GM19240 (cell line): ENCODE measurements around the gene CHRNA3.

Experiments used
- DNase-seq: peaks from one replicate; pipeline ENCODE4 v3.0.0; 2011; ENCODE audit warnings: low spot score; ENCODE audit not compliant: insufficient read length

CHRNA3 gene

DNA sequence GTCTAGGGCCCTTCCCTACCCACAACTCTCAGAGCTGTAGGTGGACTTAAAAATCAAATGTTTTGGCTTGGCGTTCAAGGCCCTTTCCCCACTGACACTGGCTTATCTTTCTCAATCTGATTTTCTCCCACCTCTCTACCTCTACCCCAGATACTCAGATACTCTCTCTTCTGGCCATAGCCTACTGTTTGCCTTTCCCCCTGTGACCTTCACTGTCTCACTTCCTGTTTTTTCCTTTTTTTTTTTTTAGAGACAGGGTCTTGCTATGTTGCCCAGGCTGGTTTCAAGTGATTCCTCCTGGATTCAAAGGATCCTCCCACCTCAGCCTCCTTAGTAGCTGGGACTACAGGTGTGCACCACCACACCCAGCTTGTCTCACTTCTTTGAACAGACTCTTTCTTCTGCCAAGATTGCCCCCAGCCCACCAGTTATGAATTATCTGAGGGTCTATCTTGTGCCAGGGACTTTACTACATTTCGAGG is 15.6 kb upstream of the CHRNA3 start:
- no peak for DNase-seq

DNA sequence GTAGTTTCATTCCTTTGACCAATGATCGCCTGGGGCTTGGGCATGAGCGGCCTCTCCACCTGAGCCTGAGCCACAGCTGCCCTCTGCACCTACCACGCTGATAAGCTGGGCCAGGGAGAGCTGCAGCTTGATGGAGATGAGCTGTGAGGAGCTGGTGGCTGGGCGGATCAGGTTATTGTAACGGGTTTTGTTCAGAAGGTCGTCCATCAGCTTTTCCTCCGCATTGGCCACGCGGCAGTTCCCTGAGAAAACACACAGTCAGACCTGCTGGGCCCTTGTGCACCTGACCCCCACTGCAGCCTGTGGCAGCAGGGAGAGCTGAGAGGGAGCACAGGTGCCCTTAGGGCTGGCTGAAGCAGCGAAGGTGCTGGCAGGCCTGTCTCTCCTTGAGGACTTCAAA is 14.6 kb upstream of the CHRNA3 start:
- DNase-seq, result no peak

DNA sequence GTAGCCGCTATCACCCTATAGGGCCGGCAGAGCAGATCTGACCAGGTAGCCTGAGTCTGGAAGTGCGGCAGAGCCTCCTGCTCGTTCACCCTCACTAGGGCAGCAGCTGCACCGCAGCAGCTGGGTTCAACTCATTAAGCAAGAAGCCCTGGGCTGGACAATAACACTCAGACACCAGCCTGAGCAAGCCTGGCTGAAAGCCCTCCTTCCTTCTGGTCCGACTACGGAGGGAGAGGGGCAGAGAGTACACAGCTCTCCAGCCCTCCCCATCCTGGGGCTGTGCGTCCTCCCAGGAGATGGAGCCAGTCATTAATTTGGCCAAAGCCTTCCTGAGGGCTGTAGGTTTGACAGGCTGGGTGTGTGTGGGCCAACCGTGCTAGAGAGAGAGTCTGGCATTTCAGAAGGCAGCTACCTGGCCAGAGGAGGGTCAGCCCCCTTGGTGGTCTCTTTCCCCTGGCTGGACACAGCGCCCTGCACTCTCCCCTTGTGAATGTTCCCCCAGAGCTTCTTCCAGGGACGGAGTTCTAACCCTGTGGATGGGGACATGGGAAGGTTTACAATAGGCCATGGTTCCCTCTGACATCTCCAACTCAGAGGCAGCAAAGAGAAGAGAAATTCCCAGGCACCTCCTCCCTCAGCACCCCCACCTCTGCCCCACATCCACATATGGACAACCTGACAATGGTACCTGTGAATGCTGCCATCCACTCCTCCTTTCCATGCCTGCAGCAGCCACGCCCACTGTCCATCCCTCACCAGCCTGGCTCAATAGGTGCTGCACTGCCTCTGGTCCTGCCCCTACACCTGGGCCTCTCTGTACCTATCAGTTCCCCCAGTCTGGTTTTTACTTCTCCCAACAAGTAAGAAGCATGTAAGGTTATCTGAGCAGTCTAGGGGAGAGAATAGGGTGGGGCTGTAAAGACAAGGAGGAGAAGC is 13.7 kb upstream of the CHRNA3 start:
- no peak for DNase-seq

- no peak for DNase-seq
Observed at GRCh38 chr15:78633348-78633747, 12.6 kb upstream of the CHRNA3 start.

DNA sequence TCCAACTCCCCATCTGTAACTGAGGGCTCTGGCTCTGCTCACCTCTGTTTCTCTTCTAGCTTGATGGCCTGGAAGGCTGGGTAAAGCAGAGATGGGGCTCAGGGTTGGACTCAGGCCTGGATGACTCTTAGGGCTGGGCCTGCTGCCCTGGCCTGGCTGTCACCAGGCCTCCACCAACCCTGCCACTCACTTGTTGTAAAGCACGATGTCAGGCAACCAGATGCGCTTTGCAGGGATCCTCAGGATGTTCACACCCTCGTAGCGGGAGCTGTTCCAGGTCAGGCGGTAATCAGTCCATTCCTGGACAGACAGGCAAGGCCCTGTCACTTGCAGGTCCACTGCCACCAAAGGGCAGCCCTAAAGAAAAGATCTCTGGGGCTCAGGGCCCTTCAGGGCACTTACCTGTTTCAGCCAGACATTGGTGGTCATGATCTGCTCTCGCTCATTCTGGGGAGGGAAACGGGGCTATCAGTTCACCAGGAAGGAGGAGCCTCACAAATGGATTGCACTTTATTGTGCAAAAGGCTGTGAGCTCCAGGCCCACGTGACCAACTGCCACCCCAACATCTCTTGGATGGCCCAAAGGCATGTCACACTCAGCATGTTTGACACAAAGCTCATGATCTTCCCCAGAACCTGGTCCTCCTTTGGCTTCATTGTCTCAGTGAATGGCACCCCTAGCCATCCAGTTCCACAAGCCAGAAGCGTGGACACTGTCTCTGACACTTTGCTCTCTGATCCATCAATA is 10.3 kb upstream of the CHRNA3 start:
- DNase-seq, result no peak

DNA sequence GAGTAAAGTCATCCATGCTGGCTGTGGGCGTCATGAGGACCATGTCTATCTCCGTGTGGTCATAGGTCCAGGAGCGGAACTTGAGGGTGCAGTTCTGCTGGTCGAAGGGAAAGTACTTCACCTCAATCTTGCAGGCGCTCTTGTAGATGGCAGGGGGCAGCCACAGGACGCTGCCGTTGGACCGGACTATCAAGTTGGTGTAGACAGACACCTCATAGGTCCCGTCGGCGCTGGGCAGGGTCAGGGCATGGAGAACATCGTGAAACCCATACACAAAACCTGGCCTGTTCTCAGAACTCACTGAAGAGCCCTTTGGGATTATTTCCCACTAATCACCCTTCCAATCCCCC is 8.9 kb upstream of the CHRNA3 start:
- DNase-seq, result no peak

DNA sequence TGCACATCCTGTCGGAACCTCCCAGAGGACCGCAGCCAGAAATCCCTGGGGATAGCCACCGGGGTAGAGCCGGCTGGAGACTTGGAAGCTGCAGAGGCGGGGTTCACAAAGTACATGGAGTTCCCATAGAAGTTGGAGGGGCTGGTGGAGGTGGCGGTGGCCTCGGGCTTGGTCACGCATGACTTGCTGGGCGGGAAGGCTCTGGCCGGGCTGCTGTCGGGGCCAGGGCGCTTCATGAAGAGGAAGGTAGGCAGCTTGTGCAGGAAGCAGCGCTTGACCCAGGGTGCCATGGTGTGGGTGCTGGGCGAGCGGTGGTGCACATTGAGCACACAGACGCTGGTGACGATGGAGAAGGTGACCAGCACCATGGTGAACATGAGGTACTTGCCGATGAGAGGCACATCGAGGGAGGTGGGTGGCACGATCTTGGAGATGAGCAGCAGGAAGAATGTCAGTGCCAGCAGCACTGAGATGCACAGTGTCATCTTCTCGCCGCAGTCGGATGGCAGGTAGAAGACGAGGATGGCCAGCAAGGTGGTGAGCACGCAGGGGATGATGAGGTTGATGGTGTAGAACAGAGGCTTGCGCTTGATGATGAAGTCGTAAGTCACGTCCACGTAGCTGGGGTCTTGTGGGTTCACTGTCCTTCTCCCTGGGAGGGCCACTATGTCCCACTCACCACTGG is 8.4 kb upstream of the CHRNA3 start:
- no peak for DNase-seq

DNA sequence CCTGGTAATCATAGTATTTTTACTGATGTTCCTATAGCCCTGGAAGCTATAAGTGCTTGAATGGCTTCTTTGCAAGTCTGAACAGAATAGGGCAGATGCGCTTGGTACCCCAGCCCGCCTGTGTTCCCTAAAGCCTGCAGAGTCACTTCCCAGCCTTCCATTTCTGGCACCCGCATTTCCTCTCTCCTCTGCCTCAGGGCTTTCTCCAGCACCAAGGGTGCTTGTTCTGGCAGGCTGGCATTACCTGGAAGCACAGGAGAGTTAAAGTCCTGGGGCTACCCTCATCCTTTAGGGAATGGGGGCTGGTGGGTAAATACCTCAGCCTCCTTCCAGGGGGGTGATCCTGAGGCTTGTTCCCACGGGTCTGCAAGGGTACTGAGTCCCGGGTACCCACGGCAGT is 7.4 kb upstream of the CHRNA3 start:
- DNase-seq, result no peak

- no peak for DNase-seq
Observed at GRCh38 chr15:78627348-78627747, 6.6 kb upstream of the CHRNA3 start.

- no peak for DNase-seq
Observed at GRCh38 chr15:78626381-78626995, 5.7 kb upstream of the CHRNA3 start.

DNA sequence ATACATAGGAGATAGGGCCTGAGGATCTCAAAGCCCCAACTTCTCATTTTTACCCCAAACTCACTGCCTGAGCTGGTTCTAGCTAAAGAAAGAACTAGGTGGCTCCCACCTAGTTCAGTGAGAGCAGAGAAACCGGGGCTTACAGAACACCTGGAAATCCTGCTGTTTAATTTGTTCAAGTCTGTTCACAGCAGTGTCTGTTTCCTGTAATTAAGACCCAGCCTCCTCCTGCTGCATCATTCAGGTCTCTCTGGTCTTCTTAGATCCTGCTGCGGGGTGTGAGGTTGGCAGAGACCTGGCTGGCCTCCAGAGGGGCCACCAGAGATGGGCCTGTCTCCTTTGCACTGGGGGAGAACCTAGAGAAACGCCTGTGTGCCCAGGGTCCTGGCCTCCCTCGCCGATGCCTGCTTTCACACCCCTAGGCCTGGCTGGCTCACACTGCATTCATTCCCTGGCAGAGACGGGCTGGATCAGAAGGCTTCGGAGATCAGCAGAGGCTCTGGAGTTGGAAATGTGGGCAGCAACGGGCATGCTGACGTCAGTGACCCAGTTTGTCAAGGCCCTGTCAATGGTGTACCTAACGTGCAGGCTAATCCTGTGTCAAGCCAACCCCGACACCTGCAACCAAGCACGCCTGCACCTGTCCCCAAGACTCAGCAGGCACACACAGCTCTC is 4.9 kb upstream of the CHRNA3 start:
- DNase-seq, result no peak

DNA sequence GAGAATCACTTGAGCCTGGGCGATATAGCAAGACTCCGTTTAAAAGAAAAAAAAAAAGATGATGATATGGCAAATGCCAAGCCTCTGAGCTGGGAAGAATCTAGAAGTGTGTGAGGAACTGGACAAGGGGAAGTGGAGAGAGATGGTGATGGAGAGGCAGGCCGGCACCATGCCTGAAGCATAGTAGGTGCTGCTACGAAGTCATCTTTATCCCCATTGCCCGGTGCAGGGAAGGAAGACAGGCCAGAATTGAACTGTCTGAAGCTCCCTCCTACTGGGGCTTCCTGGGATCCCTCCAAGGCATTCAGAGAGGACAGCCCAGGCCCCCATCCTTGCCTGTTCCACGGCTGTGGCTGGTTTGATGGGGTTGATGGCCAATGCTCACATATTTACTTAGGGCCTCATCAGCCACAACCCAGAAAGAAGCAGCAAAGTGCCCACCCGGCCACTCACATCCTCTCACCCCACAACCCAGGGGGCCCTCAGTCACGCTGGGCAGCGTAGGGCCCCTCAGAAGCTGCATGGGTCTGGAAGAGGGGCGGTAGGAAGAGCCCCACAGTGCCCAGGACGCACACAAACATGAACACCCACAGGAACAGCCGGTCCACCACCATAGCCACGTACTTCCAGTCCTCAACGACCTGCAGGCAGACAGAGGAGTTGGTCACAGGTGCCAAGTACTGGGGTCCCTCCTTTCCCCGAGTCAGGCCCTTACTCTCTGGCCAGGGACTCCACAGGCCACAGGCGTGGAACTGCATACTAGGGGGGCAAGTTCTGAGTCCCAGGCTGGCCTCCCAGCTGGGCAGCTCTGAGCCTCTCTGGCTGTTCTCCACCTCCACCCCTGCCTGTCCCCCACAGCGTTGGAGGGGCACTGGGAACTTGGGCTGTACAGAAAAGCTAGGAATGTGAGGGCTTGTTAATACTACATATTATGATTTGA is 4.1 kb upstream of the CHRNA3 start:
- no peak for DNase-seq

DNA sequence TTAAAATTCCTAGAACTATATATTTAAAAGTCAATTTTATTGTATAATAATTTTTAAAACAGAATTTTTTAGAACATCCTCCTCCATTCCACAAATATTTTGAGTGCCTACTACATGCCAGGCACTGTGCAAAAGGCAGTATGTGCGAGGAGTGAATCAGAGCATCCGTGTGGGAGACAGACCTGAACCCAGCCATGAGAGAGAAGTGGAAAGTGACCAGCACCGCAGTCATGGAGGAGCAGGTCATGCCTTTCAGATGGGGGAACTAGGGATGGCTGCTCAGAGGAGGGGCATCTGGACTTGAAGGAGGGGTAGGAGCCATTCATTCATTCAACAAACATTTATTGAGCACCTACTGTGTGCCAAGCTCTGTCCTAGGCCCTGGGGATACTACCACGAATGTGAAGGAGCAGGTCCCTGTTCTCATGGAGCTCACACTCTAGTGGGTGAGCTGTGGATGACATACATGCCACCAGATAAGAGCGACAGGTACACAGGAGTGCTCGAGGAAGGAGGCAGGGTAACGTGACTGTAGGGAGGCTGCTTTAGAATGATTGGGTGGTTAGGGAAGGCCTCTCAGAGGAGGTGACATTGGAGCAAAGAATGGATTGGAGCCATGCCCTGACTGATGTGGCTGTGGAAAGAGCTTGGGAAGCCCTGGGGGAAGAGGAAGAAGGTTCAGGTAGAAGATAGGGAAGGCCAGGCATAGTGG is 3.1 kb upstream of the CHRNA3 start:
- DNase-seq, result no peak

- DNase-seq, result no peak
Observed at GRCh38 chr15:78621810-78622402, 1.1 kb upstream of the CHRNA3 start.

DNA sequence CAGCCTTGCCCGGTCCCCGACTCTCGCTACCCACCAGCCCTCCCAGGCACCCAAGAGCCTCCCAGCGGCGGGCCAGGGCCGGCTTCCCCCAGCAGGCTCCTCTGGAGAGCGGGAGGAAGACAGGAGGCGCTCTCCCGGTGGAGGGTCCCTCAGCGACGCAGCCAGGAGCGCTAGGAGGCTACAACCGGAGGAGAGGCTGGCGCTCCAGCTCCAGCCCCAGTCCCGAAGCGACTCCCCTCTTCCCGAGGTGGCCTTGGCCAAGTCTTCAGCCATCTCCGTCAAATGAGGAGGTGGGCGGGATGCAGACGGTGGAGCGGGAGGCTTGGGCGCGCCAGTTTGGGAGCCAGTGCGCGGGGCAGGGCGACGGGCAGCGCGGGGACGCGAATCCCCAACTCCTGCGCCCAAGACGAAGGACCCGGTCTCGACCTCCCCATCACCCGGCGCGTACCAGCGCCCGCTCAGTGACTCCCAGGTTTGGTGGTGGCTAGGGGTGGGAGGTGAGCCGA is 722 bp downstream of the CHRNA3 start:
- no peak for DNase-seq

DNA sequence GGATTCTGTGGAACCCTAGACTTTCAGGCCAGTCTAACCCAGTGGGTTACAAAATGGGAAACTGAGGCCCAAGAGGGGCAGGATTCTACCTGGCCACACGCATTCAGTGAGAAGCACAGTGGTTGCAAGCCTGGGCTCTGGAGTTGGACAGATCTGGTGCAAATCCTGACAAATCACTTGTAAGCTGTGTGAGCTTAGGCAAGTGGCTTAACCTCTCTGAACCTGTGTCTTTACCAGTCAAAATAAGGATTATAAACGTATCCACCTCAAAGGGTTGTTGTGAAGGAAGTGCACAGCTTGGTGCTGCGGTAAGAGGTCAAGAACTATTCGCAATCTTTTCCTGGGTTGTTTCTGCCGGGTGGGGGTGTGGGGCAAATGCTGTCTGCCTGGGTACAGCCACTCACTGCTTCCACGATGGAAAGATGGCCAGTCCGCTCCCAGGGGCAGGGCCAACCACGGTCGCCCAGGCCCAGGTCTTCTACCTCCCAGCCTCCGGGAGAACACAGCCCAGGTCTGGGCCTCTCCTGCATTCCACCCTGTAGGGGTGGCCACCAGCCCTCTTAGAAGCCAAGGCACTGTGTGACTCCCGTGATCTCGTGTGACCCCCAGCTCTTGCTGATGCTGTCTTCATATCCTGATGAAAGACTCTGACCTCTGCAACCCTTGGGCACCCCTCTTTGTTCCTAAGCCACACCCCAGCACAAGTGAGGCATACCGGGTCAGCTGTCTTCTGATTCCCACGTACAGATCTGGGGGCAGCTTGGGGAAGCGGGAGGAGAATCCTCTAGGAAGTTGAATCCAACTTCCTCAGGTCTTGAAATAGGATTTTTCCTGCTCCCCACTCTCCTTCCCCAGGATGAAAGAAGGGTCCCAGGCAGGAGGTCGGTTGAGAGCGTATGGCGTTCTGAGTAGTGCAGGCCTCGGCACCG is 1.5 kb downstream of the CHRNA3 start:
- DNase-seq, result no peak

GRCh38 chr15:78618490-78618934 is 2.3 kb downstream of the CHRNA3 start:
- DNase-seq, result peak; percentile 76
